H1 (cell line): ENCODE measurements around the gene ARL6IP4. TPM values are rescaled to one million over a fixed set of nuclear protein-coding genes. Genes with fewer than 3 reads are reported as not detected.

ENCODE experiments used
- CTCF ChIA-PET: fragments of 300-600 bp; sonication (Branson Sonifier 250); formaldehyde crosslinking; loops from one replicate; lab custom pipeline; 2021; ENCODE audit not compliant: partially characterized antibody; lab: Charles Lee
- POLR2A ChIA-PET: fragments of 300-600 bp; sonication (Branson Sonifier 250); formaldehyde crosslinking; loops from one replicate; lab custom pipeline; 2021; ENCODE audit warnings: inconsistent platforms; ENCODE audit not compliant: partially characterized antibody; lab: Charles Lee
- DNase-seq, 2 experiments: peaks; one replicate each; pipeline versions ENCODE4 v3.0.0 to v3.0.0-alpha.2; 2010 to 2022; ENCODE audit warnings: low spot score in 2 of 2, low read depth in 1 of 2, mixed read lengths in 1 of 2
- FAIRE-seq: peaks from 2 replicates; lab custom pipeline; 2011; peaks lifted over from hg19 to GRCh38; lab: Jason Lieb, UNC
- H2AFZ ChIP-seq: 2 replicates; pipeline ENCODE4 v1.8.1; 2012; ENCODE audit warnings: low read length, inconsistent platforms
- H2AK5ac ChIP-seq: 2 replicates; pipeline ENCODE4 v1.6.1; 2013; ENCODE audit warnings: low read depth, low read length
- H2BK120ac ChIP-seq: replicated peaks from 2 replicates; pipeline ENCODE3; 2013; ENCODE audit warnings: low read depth, low read length, inconsistent platforms
- H2BK12ac ChIP-seq: 2 replicates; pipeline ENCODE4 v1.6.1; 2013; ENCODE audit warnings: low read depth, low read length
- H2BK15ac ChIP-seq: 2 replicates; pipeline ENCODE4 v1.6.1; 2013; ENCODE audit warnings: low read length
- H2BK20ac ChIP-seq: 2 replicates; pipeline ENCODE4 v1.6.1; 2013; ENCODE audit warnings: low read length
- H2BK5ac ChIP-seq: 2 replicates; pipeline ENCODE4 v1.6.1; 2013; ENCODE audit warnings: low read depth, low read length
- H3K14ac ChIP-seq: 2 replicates; pipeline ENCODE4 v1.6.1; 2013; ENCODE audit warnings: inconsistent platforms; ENCODE audit not compliant: insufficient read length
- H3K18ac ChIP-seq: 2 replicates; pipeline ENCODE4 v1.6.1; 2013; ENCODE audit warnings: low read length; ENCODE audit errors: extremely low read depth
- H3K23ac ChIP-seq: 2 replicates; pipeline ENCODE4 v1.6.1; 2013; ENCODE audit warnings: inconsistent platforms; ENCODE audit not compliant: insufficient read length
- H3K23me2 ChIP-seq: 2 replicates; pipeline ENCODE4 v1.6.1; 2013; ENCODE audit warnings: low read depth, low read length
- H3K27ac ChIP-seq: 2 replicates; pipeline ENCODE4 v1.6.1; 2011; ENCODE audit warnings: low read depth, low read length, inconsistent platforms
- H3K27me3 ChIP-seq, 4 experiments: replicated peaks in 1 of 4; 1 replicate in 1 of 4; 2 replicates in 3 of 4; pipeline versions ENCODE4 v1.6.1 to v1.8.1; 2011 to 2013; ENCODE audit warnings: low read length in 3 of 4, mild to moderate bottlenecking in 3 of 4, inconsistent platforms in 2 of 4, mixed read lengths in 2 of 4, moderate library complexity in 1 of 4; ENCODE audit not compliant: control insufficient read depth in 3 of 4, insufficient read depth in 3 of 4; ENCODE audit errors: extremely low read depth in 1 of 4
- H3K36me3 ChIP-seq, 4 experiments: 2 replicates each; pipeline versions ENCODE4 v1.6.1 to v1.8.1; 2011 to 2013; ENCODE audit warnings: mild to moderate bottlenecking in 4 of 4, low read length in 3 of 4, moderate library complexity in 2 of 4, control low read depth in 1 of 4, inconsistent platforms in 1 of 4; ENCODE audit not compliant: insufficient read depth in 4 of 4, control insufficient read depth in 2 of 4
- H3K4ac ChIP-seq: replicated peaks from 2 replicates; pipeline ENCODE3; 2013; ENCODE audit warnings: low read length, low read depth, mixed read lengths, inconsistent platforms; ENCODE audit not compliant: insufficient read length
- H3K4me1 ChIP-seq, 4 experiments: replicated peaks in 1 of 4; 1 replicate in 1 of 4; 2 replicates in 3 of 4; pipeline versions ENCODE4 v1.6.1 to v1.8.1; 2011 to 2013; ENCODE audit warnings: low read length in 3 of 4, inconsistent platforms in 2 of 4, mixed read lengths in 1 of 4; ENCODE audit not compliant: insufficient read depth in 4 of 4, control insufficient read depth in 3 of 4
- H3K4me2 ChIP-seq, 2 experiments: 2 replicates each; pipeline versions ENCODE4 v1.6.1 to v1.8.1; 2011 to 2013; ENCODE audit warnings: low read depth in 2 of 2, low read length in 2 of 2, control low read depth in 1 of 2, inconsistent platforms in 1 of 2, mild to moderate bottlenecking in 1 of 2; ENCODE audit not compliant: insufficient read depth in 1 of 2
- H3K4me3 ChIP-seq, 4 experiments: fragments of 200-600, 300-600 bp in 1 of 4; sonication (generic), shearing (Covaris generic), sonication (Bioruptor Twin) in 1 of 4; 2 replicates each; pipeline versions ENCODE4 v1.5.1 to v1.8.1; 2011 to 2016; ENCODE audit warnings: low read length in 4 of 4, low read depth in 3 of 4, control low read depth in 2 of 4, inconsistent platforms in 2 of 4, mild to moderate bottlenecking in 2 of 4, mixed read lengths in 1 of 4, moderate library complexity in 1 of 4; ENCODE audit not compliant: insufficient read depth in 2 of 4; ENCODE audit errors: extremely low read depth in 1 of 4
- H3K56ac ChIP-seq: replicated peaks from 2 replicates; pipeline ENCODE3; 2013; ENCODE audit warnings: low read depth, mild to moderate bottlenecking, mixed read lengths, low read length, inconsistent platforms; ENCODE audit not compliant: insufficient read length
- H3K79me1 ChIP-seq: 2 replicates; pipeline ENCODE4 v1.6.1; 2013; ENCODE audit warnings: low read depth, low read length, control low read depth
- H3K79me2 ChIP-seq, 2 experiments: 2 replicates each; pipeline versions ENCODE4 v1.6.1 to v1.8.1; 2012 to 2013; ENCODE audit warnings: low read length in 2 of 2, mild to moderate bottlenecking in 2 of 2, inconsistent platforms in 1 of 2; ENCODE audit not compliant: insufficient read depth in 2 of 2, control insufficient read depth in 1 of 2
- H3K9ac ChIP-seq, 4 experiments: replicated peaks in 1 of 4; 1 replicate in 1 of 4; 2 replicates in 3 of 4; pipeline versions ENCODE4 v1.6.1 to v1.8.1; 2011 to 2013; ENCODE audit warnings: low read depth in 3 of 4, low read length in 3 of 4, control low read depth in 2 of 4, mild to moderate bottlenecking in 2 of 4, moderate library complexity in 2 of 4, inconsistent platforms in 1 of 4; ENCODE audit errors: extremely low read depth in 1 of 4
- H3K9me3 ChIP-seq, 2 experiments: 2 replicates each; pipeline versions ENCODE4 v1.6.1 to v1.8.1; 2012 to 2013; ENCODE audit warnings: mild to moderate bottlenecking in 2 of 2, moderate library complexity in 2 of 2, control low read depth in 1 of 2, inconsistent platforms in 1 of 2, low read depth in 1 of 2, low read length in 1 of 2, mixed read lengths in 1 of 2; ENCODE audit not compliant: insufficient read depth in 2 of 2
- H4K20me1 ChIP-seq, 2 experiments: replicated peaks in 1 of 2; 2 replicates each; pipeline versions ENCODE3 to v1.8.1; 2011 to 2013; ENCODE audit warnings: inconsistent platforms in 2 of 2, low read length in 2 of 2, mild to moderate bottlenecking in 1 of 2; ENCODE audit not compliant: insufficient read depth in 2 of 2, control insufficient read depth in 1 of 2
- H4K5ac ChIP-seq: 2 replicates; pipeline ENCODE4 v1.6.1; 2013; ENCODE audit warnings: low read length, low read depth, mixed read lengths, inconsistent platforms; ENCODE audit not compliant: insufficient read length
- H4K8ac ChIP-seq: 2 replicates; pipeline ENCODE4 v1.8.0; 2013; ENCODE audit warnings: mild to moderate bottlenecking, moderate library complexity, low read length, inconsistent platforms; ENCODE audit not compliant: insufficient read depth; ENCODE audit errors: extremely low read depth
- H4K91ac ChIP-seq: replicated peaks from 2 replicates; pipeline ENCODE3; 2013; ENCODE audit warnings: low read length, mixed read lengths, inconsistent platforms; ENCODE audit not compliant: insufficient read length
- CHD1 ChIP-seq: IDR thresholded peaks from 2 replicates; pipeline ENCODE4 v1.6.1; 2012; ENCODE audit warnings: low read depth, low read length, improper control_type of control experiment
- EZH2 ChIP-seq: fragments of 200-600 bp; sonication (generic); IDR thresholded peaks from 2 replicates; pipeline ENCODE4 v1.7.1; 2012; ENCODE audit warnings: low read depth, mild to moderate bottlenecking, moderate library complexity, low read length, inconsistent platforms; ENCODE audit not compliant: severe bottlenecking
- GTF2F1 ChIP-seq: IDR thresholded peaks from 2 replicates; pipeline ENCODE4 v1.6.1; 2012; ENCODE audit warnings: low read depth, low read length, improper control_type of control experiment, borderline replicate concordance
- JUN ChIP-seq: IDR thresholded peaks from 2 replicates; pipeline ENCODE4 v1.6.1; 2011; ENCODE audit warnings: low read depth, mild to moderate bottlenecking, improper control_type of control experiment, low read length
- KDM4A ChIP-seq: IDR thresholded peaks from one replicate; pipeline ENCODE4 v1.7.1; 2012; ENCODE audit warnings: low read depth, mild to moderate bottlenecking, moderate library complexity, low read length, inconsistent platforms; ENCODE audit not compliant: severe bottlenecking
- KDM5A ChIP-seq: fragments of 200-600 bp; IDR thresholded peaks from 2 replicates; pipeline ENCODE4 v1.7.1; 2012; ENCODE audit warnings: mild to moderate bottlenecking, low read length, inconsistent platforms, mixed read lengths
- SIRT6 ChIP-seq: IDR thresholded peaks from one replicate; pipeline ENCODE4 v1.7.1; 2012; ENCODE audit warnings: low read length, inconsistent platforms
- SUZ12 ChIP-seq: fragments of 200-600 bp; sonication (generic); IDR thresholded peaks from 2 replicates; pipeline ENCODE4 v1.6.1; 2012; ENCODE audit warnings: mild to moderate bottlenecking, inconsistent platforms, low read length, moderate library complexity, mixed read lengths
- WGBS, 2 experiments: shearing (Covaris generic) in 1 of 2; methylation state at CpG; one replicate each; pipeline versions ENCODE4 v1.1.6 to v1.1.7; 2013 to 2015; ENCODE audit warnings: low lambda C conversion rate in 2 of 2, mixed read lengths in 2 of 2, inconsistent platforms in 1 of 2, low coverage in 1 of 2, missing lambda C conversion rate in 1 of 2; ENCODE audit not compliant: insufficient replicate concordance in 2 of 2, insufficient coverage in 1 of 2, insufficient read length in 1 of 2; ENCODE audit errors: extremely low coverage in 1 of 2, missing lambda C conversion rate in 1 of 2; 5-methylcytosine and 5-hydroxymethylcytosine counted together
- polyA plus RNA-seq, 7 experiments: library from polyadenylated mRNA; depleted of rRNA in 3 of 7; stranded (reverse) in 5 of 7; unstranded in 2 of 7; fragments of >200 nt in 5 of 7; fragments of 200-250 nt in 2 of 7; gene quantifications; 1 replicate in 5 of 7; 2 replicates in 1 of 7; 4 replicates in 1 of 7; pipeline versions ENCODE4 v1.2.1 to v1.2.3, GENCODE V29; 2011 to 2013; ENCODE audit warnings: missing spikeins in 2 of 7, mixed read lengths in 2 of 7
- total RNA-seq: library from RNA; stranded (reverse); fragmentation: NEBNext Ultra II Directional; extraction: Animal tissue kit (Norgen Biotek cat#: 25700); gene quantifications from 2 replicates; pipeline ENCODE4 v1.2.1, GENCODE V29; 2021

The ARL6IP4 gene
- total and polyA plus RNA-seq, 2 of the 8 experiments (the other 6 are each of a cell fraction or from before 2014, with no cell fraction given): 76.4 to 109 TPM

DNA sequence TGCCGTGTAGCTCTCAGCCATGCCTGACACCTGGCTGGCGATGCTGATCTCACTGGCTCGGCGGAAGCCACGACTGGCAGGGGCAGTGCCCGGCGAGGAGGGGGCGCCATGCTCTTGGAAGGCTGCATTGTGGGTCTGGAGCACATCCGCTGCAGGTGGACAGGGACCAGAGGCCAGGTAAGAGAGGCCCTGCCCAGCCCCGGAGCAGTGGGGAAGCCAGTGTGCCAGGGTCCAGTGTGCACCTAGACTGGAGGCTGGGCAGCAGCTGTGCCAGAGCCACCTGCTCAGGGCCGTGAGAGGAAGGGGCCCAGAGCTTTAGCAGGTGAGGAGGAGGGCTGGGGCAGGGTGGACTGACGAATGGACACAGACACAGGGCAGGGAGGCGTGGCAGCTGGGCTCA, 10.1 kb downstream of the ARL6IP4 start:
- Histone ChIP-seq H3K79me1 (no peaks in the 10 kb centered on the region), H2AFZ (no peak overlapping the region), H2AK5ac (no peak overlapping the region), H2BK15ac (no peak overlapping the region), H4K20me1 (no peaks in the 10 kb centered on the region), H3K27ac (no peak overlapping the region), H3K4me1 (no peaks in the 10 kb centered on the region; a peak in 2 of 7 replicates), H4K5ac (no peak overlapping the region), H4K91ac (no peak overlapping the region), H3K18ac (no peak overlapping the region), H2BK120ac (no peak overlapping the region), H3K23me2 (no peaks in the 10 kb centered on the region), H3K56ac (no peak overlapping the region), H2BK5ac (no peak overlapping the region), H3K4me3 (no peak overlapping the region), H3K79me2 (no peaks in the 10 kb centered on the region), H2BK20ac (no peak overlapping the region), H3K14ac (no peak overlapping the region), H3K4me2 (no peak overlapping the region), H3K23ac (no peak overlapping the region), H3K9ac (no peak overlapping the region), H2BK12ac (no peak overlapping the region), H4K8ac (peak overlapping the region; percentile 51), H3K4ac (no peak overlapping the region), H3K36me3 (no peaks in the 10 kb centered on the region), H3K9me3 (no peaks in the 10 kb centered on the region), H3K27me3 (no peaks in the 10 kb centered on the region)
- FAIRE-seq (no peak), DNase-seq (no peak)
- WGBS, 2 experiments: 92% methylated on average over 13 of the region's 13 CpGs; no CpG with 5 or more reads in 1 of the 2 experiments
- POLR2A ChIA-PET: interaction anchor here (0.9 to 2.1 kb wide), 4 partner anchors 9 to 242 kb away, joined by 3 to 8 read pairs (median 5); partner anchors contain the start of genes ARL6IP4, MPHOSPH9, MTRFR and OGFOD2
- CTCF ChIA-PET: interaction anchor here (0.7 to 2.5 kb wide), 13 partner anchors 9 to 249 kb away, joined by 3 to 10 read pairs (median 5); partner anchors contain the start of gene MTRFR
- TF ChIP-seq GTF2F1 (no peak), EZH2 (no peak), CHD1 (no peak), JUN (no peak), SIRT6 (no peak), SUZ12 (no peak), KDM4A (no peak), KDM5A (no peak)
